Measurements from ENCODE around the gene IL18.

The IL18 gene

DNA sequence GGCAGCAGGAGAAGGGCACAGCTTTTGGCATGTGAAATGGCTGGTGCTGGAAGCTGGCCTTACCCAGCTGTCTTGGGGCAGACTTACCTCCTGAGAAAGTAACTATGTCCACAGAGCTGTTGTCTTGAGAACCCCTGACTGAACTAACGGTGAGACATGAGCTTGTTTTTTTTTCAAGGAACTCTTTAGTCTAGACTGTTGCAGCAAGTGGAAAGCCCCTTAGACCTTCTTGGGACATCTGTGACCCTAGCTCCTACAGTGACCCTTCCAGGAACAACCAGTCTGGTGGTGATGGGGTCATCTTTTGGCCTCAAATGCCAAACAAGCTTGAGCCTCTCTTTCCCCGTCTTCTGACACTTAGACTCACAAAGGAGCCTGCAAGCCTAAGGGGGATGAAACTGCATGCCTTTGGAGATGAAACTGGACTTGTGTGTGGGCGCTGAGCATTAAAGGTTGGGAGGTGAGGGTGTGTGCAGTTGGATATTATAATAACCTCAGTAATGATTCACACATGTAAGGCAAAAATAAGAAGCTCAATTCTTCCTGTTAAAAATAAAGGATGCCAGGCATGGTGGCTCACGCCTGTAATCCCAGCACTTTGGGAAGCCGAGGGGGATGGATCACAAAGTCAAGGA lies 41.8 kb downstream of the IL18 start:
- TF ChIP-seq TAF1 (IDR thresholded peaks at IDR 0.05; ENCODE audit: low read depth) (no peak), RAD21 (IDR thresholded peaks at IDR 0.05; ENCODE audit: low read depth) (no peak), ZBTB7A (IDR thresholded peaks at IDR 0.05; ENCODE audit: low read depth) (no peak), TEAD4 (IDR thresholded peaks at IDR 0.05) (no peak), CEBPB (IDR thresholded peaks at IDR 0.05) (no peak)
- TF ChIP-seq, protein P1, sequence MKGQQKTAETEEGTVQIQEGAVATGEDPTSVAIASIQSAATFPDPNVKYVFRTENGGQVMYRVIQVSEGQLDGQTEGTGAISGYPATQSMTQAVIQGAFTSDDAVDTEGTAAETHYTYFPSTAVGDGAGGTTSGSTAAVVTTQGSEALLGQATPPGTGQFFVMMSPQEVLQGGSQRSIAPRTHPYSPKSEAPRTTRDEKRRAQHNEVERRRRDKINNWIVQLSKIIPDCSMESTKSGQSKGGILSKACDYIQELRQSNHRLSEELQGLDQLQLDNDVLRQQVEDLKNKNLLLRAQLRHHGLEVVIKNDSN (IDR thresholded peaks at IDR 0.05): no peak
- TF ChIP-seq, protein P2, sequence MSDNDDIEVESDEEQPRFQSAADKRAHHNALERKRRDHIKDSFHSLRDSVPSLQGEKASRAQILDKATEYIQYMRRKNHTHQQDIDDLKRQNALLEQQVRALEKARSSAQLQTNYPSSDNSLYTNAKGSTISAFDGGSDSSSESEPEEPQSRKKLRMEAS (IDR thresholded peaks at IDR 0.05): no peak
- TF ChIP-seq, protein P3, sequence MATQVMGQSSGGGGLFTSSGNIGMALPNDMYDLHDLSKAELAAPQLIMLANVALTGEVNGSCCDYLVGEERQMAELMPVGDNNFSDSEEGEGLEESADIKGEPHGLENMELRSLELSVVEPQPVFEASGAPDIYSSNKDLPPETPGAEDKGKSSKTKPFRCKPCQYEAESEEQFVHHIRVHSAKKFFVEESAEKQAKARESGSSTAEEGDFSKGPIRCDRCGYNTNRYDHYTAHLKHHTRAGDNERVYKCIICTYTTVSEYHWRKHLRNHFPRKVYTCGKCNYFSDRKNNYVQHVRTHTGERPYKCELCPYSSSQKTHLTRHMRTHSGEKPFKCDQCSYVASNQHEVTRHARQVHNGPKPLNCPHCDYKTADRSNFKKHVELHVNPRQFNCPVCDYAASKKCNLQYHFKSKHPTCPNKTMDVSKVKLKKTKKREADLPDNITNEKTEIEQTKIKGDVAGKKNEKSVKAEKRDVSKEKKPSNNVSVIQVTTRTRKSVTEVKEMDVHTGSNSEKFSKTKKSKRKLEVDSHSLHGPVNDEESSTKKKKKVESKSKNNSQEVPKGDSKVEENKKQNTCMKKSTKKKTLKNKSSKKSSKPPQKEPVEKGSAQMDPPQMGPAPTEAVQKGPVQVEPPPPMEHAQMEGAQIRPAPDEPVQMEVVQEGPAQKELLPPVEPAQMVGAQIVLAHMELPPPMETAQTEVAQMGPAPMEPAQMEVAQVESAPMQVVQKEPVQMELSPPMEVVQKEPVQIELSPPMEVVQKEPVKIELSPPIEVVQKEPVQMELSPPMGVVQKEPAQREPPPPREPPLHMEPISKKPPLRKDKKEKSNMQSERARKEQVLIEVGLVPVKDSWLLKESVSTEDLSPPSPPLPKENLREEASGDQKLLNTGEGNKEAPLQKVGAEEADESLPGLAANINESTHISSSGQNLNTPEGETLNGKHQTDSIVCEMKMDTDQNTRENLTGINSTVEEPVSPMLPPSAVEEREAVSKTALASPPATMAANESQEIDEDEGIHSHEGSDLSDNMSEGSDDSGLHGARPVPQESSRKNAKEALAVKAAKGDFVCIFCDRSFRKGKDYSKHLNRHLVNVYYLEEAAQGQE (IDR thresholded peaks at IDR 0.05; ENCODE audit: low read depth): no peak

DNA sequence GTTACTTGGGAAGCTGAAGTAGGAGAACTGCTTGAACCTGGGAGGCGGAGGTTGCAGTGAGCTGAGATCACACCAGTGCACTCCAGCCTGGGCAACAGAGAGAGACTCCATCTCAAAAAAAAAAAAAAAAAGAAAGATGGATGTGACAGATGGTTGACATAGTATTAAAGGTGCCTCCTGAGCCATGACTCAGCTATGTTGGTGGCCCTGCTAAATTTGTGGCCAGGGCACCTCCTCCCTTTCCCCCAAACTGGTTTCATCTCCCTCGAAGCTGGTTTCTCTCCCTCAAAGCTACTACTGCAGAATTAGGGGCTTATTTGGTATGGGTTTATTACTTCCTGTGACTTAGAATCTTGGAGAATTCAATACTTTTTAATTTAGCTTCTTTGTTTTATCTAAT lies 45.7 kb downstream of the IL18 start:
- no peak for TF ChIP-seq ZBTB7A (IDR thresholded peaks at IDR 0.05; ENCODE audit: low read depth)
- TF ChIP-seq YY1 (IDR thresholded peaks at IDR 0.05; ENCODE audit: low read depth): no peak
- no peak for TF ChIP-seq EGR1 (IDR thresholded peaks at IDR 0.05)
- TF ChIP-seq, protein P2 (IDR thresholded peaks at IDR 0.05): no peak
- TF ChIP-seq, protein P3 (IDR thresholded peaks at IDR 0.05; ENCODE audit: low read depth): no peak
- no peak for TF ChIP-seq CREB1 (IDR thresholded peaks at IDR 0.05; ENCODE audit: low read depth)
- no peak for TF ChIP-seq TAF1 (IDR thresholded peaks at IDR 0.05; ENCODE audit: low read depth)
- no peak for TF ChIP-seq NFIC (IDR thresholded peaks at IDR 0.05)
- TF ChIP-seq FOXM1 (IDR thresholded peaks at IDR 0.05; ENCODE audit: borderline replicate concordance, low read depth): no peak
- TF ChIP-seq EP300 (IDR thresholded peaks at IDR 0.05; ENCODE audit: borderline replicate concordance): no peak
- TF ChIP-seq, protein P1 (IDR thresholded peaks at IDR 0.05): no peak
- no peak for TF ChIP-seq CEBPB (IDR thresholded peaks at IDR 0.05)
- no peak for TF ChIP-seq TCF12 (IDR thresholded peaks at IDR 0.05; ENCODE audit: low read depth)
- no peak for TF ChIP-seq RAD21 (IDR thresholded peaks at IDR 0.05; ENCODE audit: low read depth)
- TF ChIP-seq TEAD4 (IDR thresholded peaks at IDR 0.05): no peak

DNA sequence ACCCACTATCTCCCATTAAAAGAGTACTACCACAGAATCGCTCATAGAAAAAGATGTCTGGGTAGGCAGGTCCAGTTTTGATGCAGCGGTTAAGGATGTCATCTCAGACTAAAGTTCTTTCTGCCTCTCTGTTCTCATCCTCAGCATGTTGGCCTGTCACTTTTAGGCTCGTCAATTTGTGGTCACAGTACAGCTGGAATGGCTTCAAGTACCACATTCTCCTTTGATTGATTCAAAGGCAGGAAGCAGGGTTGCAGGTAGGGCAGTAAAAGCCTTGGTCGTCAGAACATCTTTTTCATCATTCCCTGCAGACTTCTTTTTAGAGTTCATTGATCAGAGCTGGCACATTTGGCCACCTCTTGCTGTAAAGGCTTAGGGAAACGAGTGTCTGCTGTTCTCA lies 48.5 kb downstream of the IL18 start:
- TF ChIP-seq TAF1 (IDR thresholded peaks at IDR 0.05; ENCODE audit: low read depth) (no peak), TCF12 (IDR thresholded peaks at IDR 0.05; ENCODE audit: low read depth) (no peak), RAD21 (IDR thresholded peaks at IDR 0.05; ENCODE audit: low read depth) (no peak), CREB1 (IDR thresholded peaks at IDR 0.05; ENCODE audit: low read depth) (no peak), TEAD4 (IDR thresholded peaks at IDR 0.05) (no peak), FOXM1 (IDR thresholded peaks at IDR 0.05; ENCODE audit: borderline replicate concordance, low read depth) (no peak), EP300 (IDR thresholded peaks at IDR 0.05; ENCODE audit: borderline replicate concordance) (no peak)
- TF ChIP-seq, protein P2 (IDR thresholded peaks at IDR 0.05): no peak
- TF ChIP-seq, protein P1 (IDR thresholded peaks at IDR 0.05): no peak

DNA sequence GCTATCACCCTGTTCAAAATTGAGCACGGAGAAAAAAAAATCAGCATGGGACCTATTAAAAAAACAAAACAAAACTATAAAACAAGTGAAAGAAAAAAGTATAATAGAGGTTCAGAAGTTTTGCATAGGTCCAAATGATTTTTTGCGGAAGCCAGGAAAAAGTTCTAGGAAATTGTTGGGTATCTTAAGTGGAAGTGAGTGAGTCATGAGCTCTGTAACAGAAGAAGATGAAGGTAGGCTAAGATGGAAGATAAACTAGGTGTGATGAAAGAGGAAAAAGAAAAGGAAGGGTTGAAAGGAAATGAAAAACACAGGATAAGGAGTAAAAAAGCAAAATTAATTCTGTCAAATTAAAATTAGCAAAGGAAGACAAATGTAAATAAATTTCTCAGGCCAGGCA lies 49.4 kb downstream of the IL18 start:
- TF ChIP-seq FOXM1 (IDR thresholded peaks at IDR 0.05; ENCODE audit: borderline replicate concordance, low read depth): no peak

DNA sequence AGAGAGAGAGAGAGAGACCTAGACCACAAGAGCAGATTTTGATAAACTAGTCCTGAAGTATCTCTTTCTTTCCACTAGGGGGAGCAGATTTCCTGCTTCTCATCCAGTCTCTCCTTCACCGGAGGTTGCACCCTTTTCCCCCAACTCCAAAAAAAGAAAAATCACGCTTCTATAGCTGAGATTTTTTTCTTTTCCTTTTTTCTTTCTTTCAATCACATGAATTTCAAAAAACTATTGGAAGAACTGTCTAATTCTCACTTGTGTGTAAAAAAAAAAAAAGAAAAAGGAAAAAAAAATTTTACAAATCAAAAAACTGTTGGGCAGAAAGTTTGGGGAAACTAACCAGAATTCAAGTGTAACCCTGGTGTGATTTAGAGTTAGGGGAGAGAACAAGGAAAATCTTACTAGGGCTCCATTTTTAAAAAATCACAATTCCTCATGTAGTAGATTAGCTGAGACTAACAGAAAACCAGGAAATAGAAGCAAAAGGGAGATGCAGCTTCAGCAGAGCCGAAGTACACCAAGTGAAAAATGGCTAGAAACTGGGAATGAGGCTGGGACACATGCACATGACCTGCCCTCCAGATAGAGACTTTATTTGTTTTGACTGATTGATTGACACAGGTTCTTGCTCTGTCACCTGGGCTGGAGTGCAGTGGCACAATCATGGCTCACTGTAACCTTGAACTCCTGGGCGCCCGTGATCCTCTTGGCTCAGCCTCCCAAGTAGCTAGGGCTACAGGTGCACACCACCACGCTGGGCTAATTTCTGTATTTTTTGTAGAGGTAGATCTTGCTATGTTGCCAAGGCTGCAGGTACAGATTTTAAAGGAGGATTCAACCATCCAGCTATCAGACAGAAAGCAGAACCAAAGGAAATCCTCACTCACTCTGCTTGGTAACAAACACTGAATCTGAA lies 50.1 kb downstream of the IL18 start:
- TF ChIP-seq RAD21 (IDR thresholded peaks at IDR 0.05; ENCODE audit: low read depth): peak; percentile 71
- no peak for TF ChIP-seq TAF1 (IDR thresholded peaks at IDR 0.05; ENCODE audit: low read depth)
